D721Med (cell line): Measurements from ENCODE around the gene MYCBP.

Experiments
- DNase-seq: peaks from one replicate; pipeline ENCODE4 v3.0.0; 2011; ENCODE audit warnings: low spot score; ENCODE audit not compliant: insufficient read length
- FAIRE-seq: peaks from 2 replicates; lab custom pipeline; 2011; peaks lifted over from hg19 to GRCh38; lab: Jason Lieb, UNC
- CTCF ChIP-seq: IDR thresholded peaks from 2 replicates; pipeline ENCODE4 v1.5.1; 2012; ENCODE audit warnings: mild to moderate bottlenecking, control low read depth; ENCODE audit not compliant: insufficient read depth; ENCODE audit errors: missing control alignments

Gene MYCBP

GRCh38 chr1:38908821-38909220 is 35.7 kb upstream of the MYCBP start:
- FAIRE-seq (no peak), DNase-seq (no peak)
- TF ChIP-seq CTCF = no peak

GRCh38 chr1:38905985-38906384 is 32.8 kb upstream of the MYCBP start:
- FAIRE-seq = no peak
- DNase-seq = no peak
- TF ChIP-seq CTCF = no peak

- TF ChIP-seq CTCF = no peak
- no peak for DNase-seq
- FAIRE-seq = no peak
Measured at GRCh38 chr1:38899560-38899959, 26.4 kb upstream of the MYCBP start.

- FAIRE-seq (no peak), DNase-seq (no peak)
- TF ChIP-seq CTCF = no peak
Measured at GRCh38 chr1:38898653-38899230, 25.6 kb upstream of the MYCBP start.

- FAIRE-seq = no peak
- no peak for DNase-seq
- no peak for TF ChIP-seq CTCF
Measured at GRCh38 chr1:38896169-38896568, 23.0 kb upstream of the MYCBP start.

- no peak for TF ChIP-seq CTCF
- FAIRE-seq (no peak), DNase-seq (no peak)
Measured at GRCh38 chr1:38892976-38893375, 19.8 kb upstream of the MYCBP start.

GRCh38 chr1:38891753-38892152 is 18.6 kb upstream of the MYCBP start:
- FAIRE-seq (no peak), DNase-seq (no peak)
- TF ChIP-seq CTCF = no peak
